OCI-LY7 (cell line): ENCODE results near the gene LMO2.

Experiments used
- CTCF ChIP-seq: fragments of 200-600 bp; sonication (generic); conservative IDR thresholded peaks from 2 replicates; pipeline ENCODE4 v1.5.1; 2014; ENCODE audit warnings: mild to moderate bottlenecking, antibody characterized with exemption, low read length, moderate library complexity, mixed read lengths
- EZH2phosphoT487 ChIP-seq: fragments of 200-600 bp; sonication (generic); IDR thresholded peaks from 2 replicates; pipeline ENCODE4 v1.6.1; 2018; ENCODE audit warnings: low read depth, borderline replicate concordance, mild to moderate bottlenecking, mixed run types, antibody characterized with exemption, low read length, moderate library complexity, mixed read lengths

GRCh38 chr11:33887886-33888285, 4.0 kb downstream of the LMO2 start:
- TF ChIP-seq CTCF (no peak), EZH2phosphoT487 (no peak)
